ENCODE data around the gene CIB1. TPM values are rescaled to one million over a fixed set of nuclear protein-coding genes. Genes with fewer than 3 reads are reported as not detected.

The CIB1 gene
- total RNA-seq, 1 donor from 2014 or later: 17.6 TPM

- Mint-ChIP-seq H3K9me3 (no peaks in the 10 kb centered on the region), H3K36me3 (peaks cover 7% of the 10 kb centered on the region), H3K27ac (no peak overlapping the region), H3K4me3 (no peak overlapping the region), H3K27me3 (ENCODE audit: low read depth) (no peaks in the 10 kb centered on the region), H3K4me1 (peaks cover 6% of the 10 kb centered on the region)
- DNase-seq (ENCODE audit: low spot score in 2 of 2, unreplicated experiment in 2 of 2): no peak
- TF ChIP-seq, protein P1, sequence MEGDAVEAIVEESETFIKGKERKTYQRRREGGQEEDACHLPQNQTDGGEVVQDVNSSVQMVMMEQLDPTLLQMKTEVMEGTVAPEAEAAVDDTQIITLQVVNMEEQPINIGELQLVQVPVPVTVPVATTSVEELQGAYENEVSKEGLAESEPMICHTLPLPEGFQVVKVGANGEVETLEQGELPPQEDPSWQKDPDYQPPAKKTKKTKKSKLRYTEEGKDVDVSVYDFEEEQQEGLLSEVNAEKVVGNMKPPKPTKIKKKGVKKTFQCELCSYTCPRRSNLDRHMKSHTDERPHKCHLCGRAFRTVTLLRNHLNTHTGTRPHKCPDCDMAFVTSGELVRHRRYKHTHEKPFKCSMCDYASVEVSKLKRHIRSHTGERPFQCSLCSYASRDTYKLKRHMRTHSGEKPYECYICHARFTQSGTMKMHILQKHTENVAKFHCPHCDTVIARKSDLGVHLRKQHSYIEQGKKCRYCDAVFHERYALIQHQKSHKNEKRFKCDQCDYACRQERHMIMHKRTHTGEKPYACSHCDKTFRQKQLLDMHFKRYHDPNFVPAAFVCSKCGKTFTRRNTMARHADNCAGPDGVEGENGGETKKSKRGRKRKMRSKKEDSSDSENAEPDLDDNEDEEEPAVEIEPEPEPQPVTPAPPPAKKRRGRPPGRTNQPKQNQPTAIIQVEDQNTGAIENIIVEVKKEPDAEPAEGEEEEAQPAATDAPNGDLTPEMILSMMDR (IDR thresholded peaks at IDR 0.05; ENCODE audit: unreplicated experiment): no peak
Observed at GRCh38 chr15:90211009-90211408, 22.7 kb downstream of the CIB1 start.

- peaks cover 7% of the 10 kb centered on the region for H3K36me3 Mint-ChIP-seq
- H3K27ac Mint-ChIP-seq: no peak overlapping the region
- DNase-seq (ENCODE audit: low spot score in 2 of 2, unreplicated experiment in 2 of 2): no peak
- no peaks in the 10 kb centered on the region for H3K9me3 Mint-ChIP-seq
- TF ChIP-seq, protein P1 (IDR thresholded peaks at IDR 0.05; ENCODE audit: unreplicated experiment): no peak
- no peaks in the 10 kb centered on the region for H3K27me3 Mint-ChIP-seq (ENCODE audit: low read depth)
- no peak overlapping the region for H3K4me3 Mint-ChIP-seq
- peaks cover 6% of the 10 kb centered on the region for H3K4me1 Mint-ChIP-seq
Observed at GRCh38 chr15:90210593-90210992, 23.1 kb downstream of the CIB1 start.

DNA sequence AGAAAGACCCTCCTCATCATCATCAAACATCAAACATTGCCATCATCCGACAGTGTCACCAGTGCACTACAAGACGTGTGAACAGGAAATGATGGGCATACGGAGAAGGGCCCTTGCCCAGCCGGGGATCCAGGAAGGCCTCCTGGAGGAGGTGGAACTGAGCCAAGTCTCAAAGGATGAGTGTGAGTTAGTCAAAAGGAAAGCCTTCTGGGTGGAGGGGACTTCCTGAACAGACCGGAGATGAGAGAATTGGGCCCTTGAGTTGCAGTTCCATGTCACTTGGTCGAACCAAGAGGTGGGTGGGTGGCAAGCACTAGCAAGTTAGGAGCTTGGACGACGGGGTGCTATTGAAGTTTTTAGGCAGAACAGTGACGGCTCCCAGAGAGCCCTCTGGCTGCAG lies 24.1 kb downstream of the CIB1 start:
- TF ChIP-seq, protein P1 (IDR thresholded peaks at IDR 0.05; ENCODE audit: unreplicated experiment): no peak
- Mint-ChIP-seq H3K36me3 (peaks cover 6% of the 10 kb centered on the region), H3K27me3 (ENCODE audit: low read depth) (no peaks in the 10 kb centered on the region), H3K27ac (no peak overlapping the region), H3K4me3 (no peak overlapping the region), H3K4me1 (peaks cover 6% of the 10 kb centered on the region), H3K9me3 (no peaks in the 10 kb centered on the region)
- DNase-seq (ENCODE audit: low spot score in 2 of 2, unreplicated experiment in 2 of 2): no peak

GRCh38 chr15:90208356-90208755 lies 25.4 kb downstream of the CIB1 start:
- Mint-ChIP-seq H3K4me1 (peaks cover 1% of the 10 kb centered on the region), H3K36me3 (peaks cover 6% of the 10 kb centered on the region), H3K9me3 (no peaks in the 10 kb centered on the region), H3K27me3 (ENCODE audit: low read depth) (no peaks in the 10 kb centered on the region), H3K27ac (no peak overlapping the region), H3K4me3 (no peak overlapping the region)
- TF ChIP-seq, protein P1 (IDR thresholded peaks at IDR 0.05; ENCODE audit: unreplicated experiment): no peak
- DNase-seq (ENCODE audit: low spot score in 2 of 2, unreplicated experiment in 2 of 2): no peak

GRCh38 chr15:90207252-90207651 lies 26.5 kb downstream of the CIB1 start:
- Mint-ChIP-seq H3K36me3 (peaks cover 6% of the 10 kb centered on the region), H3K4me3 (no peak overlapping the region), H3K4me1 (peaks cover 5% of the 10 kb centered on the region), H3K27ac (no peak overlapping the region), H3K27me3 (ENCODE audit: low read depth) (no peaks in the 10 kb centered on the region), H3K9me3 (no peaks in the 10 kb centered on the region)
- DNase-seq (ENCODE audit: low spot score in 2 of 2, unreplicated experiment in 2 of 2): no peak
- TF ChIP-seq, protein P1 (IDR thresholded peaks at IDR 0.05; ENCODE audit: unreplicated experiment): no peak

DNA sequence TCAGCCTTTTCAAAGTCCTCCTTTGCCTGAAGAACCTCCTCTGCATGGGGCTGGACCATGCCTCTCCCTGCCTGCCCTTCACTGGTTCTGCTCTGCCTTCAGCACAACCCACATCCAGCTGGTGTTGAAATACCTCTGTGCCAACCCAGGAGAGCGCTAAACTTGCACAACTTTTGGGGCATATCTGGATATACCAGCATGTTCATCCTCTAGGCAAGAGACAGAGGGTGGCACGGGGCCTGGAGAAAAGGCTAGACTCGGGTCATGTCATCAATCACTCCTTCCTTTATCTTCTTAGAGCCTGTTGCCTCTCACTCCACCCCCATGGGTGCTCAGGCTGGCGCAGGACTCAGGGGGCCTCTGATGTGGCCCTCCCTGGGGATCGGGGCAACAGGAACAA lies 27.9 kb downstream of the CIB1 start:
- Mint-ChIP-seq H3K4me3 (no peak overlapping the region), H3K4me1 (peaks cover 6% of the 10 kb centered on the region), H3K9me3 (no peaks in the 10 kb centered on the region), H3K36me3 (peaks cover 6% of the 10 kb centered on the region), H3K27ac (no peak overlapping the region), H3K27me3 (ENCODE audit: low read depth) (no peaks in the 10 kb centered on the region)
- TF ChIP-seq, protein P1 (IDR thresholded peaks at IDR 0.05; ENCODE audit: unreplicated experiment): no peak
- DNase-seq (ENCODE audit: low spot score in 2 of 2, unreplicated experiment in 2 of 2): no peak

All from mesothelial cell of epicardium (in vitro differentiated cells).